Prostate gland (tissue), 1 donor: ENCODE data around the gene RUNX2.

Experiments used
- POLR2A ChIP-seq: fragments of 450-650 bp; IDR thresholded peaks from one replicate; pipeline ENCODE4 v1.6.1; 2016; ENCODE audit warnings: antibody characterized with exemption, mild to moderate bottlenecking
- POLR2AphosphoS5 ChIP-seq: sonication (generic); formaldehyde crosslinking; IDR thresholded peaks from one replicate; pipeline ENCODE4 v1.6.1; 2017; ENCODE audit warnings: antibody characterized with exemption

GRCh38 chr6:45538641-45539547 lies 210.8 kb downstream of the RUNX2 start:
- TF ChIP-seq POLR2AphosphoS5 (no peak), POLR2A (no peak)
